Prostate gland (tissue), 2 donors: ENCODE measurements around the gene ARMC9.

ENCODE experiments used
- CTCF ChIP-seq, 4 experiments: fragments of 200-600 bp in 2 of 4; fragments of 450-650 bp in 2 of 4; sonication (generic) in 2 of 4; IDR thresholded peaks; 1 replicate in 3 of 4; 2 replicates in 1 of 4; pipeline ENCODE4 v1.5.1; 2016 to 2019; ENCODE audit warnings: antibody characterized with exemption in 4 of 4, mild to moderate bottlenecking in 2 of 4, moderate library complexity in 2 of 4
- POLR2A ChIP-seq: fragments of 450-650 bp; IDR thresholded peaks from one replicate; pipeline ENCODE4 v1.6.1; 2016; ENCODE audit warnings: antibody characterized with exemption, mild to moderate bottlenecking
- POLR2AphosphoS5 ChIP-seq: sonication (generic); formaldehyde crosslinking; IDR thresholded peaks from one replicate; pipeline ENCODE4 v1.6.1; 2017; ENCODE audit warnings: antibody characterized with exemption

GRCh38 chr2:231228974-231229529 is 30.6 kb downstream of the ARMC9 start:
- no peak for TF ChIP-seq CTCF (IDR thresholded peaks at IDR 0.05)
- TF ChIP-seq POLR2A = no peak
- TF ChIP-seq POLR2AphosphoS5 = no peak
